OCI-LY3 (cell line): ENCODE results near the gene AP1M2.

Experiments used
- H2AFZ ChIP-seq: fragments of 200-600, 300-600 bp; shearing (Covaris generic); 2 replicates; pipeline ENCODE4 v1.6.0; 2014; ENCODE audit warnings: antibody characterized with exemption, low read depth, low read length
- H3K27ac ChIP-seq: fragments of 200-600, 300-600 bp; sonication (generic); 2 replicates; pipeline ENCODE4 v1.5.1; 2014; ENCODE audit warnings: mild to moderate bottlenecking, low read length, moderate library complexity, mixed read lengths
- H3K27me3 ChIP-seq: fragments of 200-600, 300-600 bp; sonication (generic); 2 replicates; pipeline ENCODE4 v1.6.1; 2014; ENCODE audit warnings: low read depth, low read length, mixed read lengths
- H3K36me3 ChIP-seq: fragments of 200-600, 300-600 bp; sonication (generic); replicated peaks from 2 replicates; pipeline ENCODE3; 2014; ENCODE audit warnings: low read depth, low read length, mixed read lengths
- H3K4me1 ChIP-seq: fragments of 300-600, 200-600 bp; sonication (generic); 2 replicates; pipeline ENCODE4 v1.6.1; 2014; ENCODE audit warnings: low read length, mixed read lengths
- H3K4me2 ChIP-seq: fragments of 200-600, 300-600 bp; sonication (generic); 2 replicates; pipeline ENCODE4 v1.6.1; 2014; ENCODE audit warnings: low read length, mixed read lengths
- H3K4me3 ChIP-seq: fragments of 300-600, 200-600 bp; sonication (generic); 2 replicates; pipeline ENCODE4 v1.5.1; 2014; ENCODE audit warnings: antibody characterized with exemption, mild to moderate bottlenecking, low read length, moderate library complexity
- H3K79me2 ChIP-seq: fragments of 300-600, 200-600 bp; shearing (Covaris generic); 2 replicates; pipeline ENCODE4 v1.6.1; 2014; ENCODE audit warnings: mild to moderate bottlenecking, low read length, mixed read lengths
- H3K9ac ChIP-seq: fragments of 300-600, 200-600 bp; shearing (Covaris generic); 2 replicates; pipeline ENCODE4 v1.6.0; 2014; ENCODE audit warnings: mild to moderate bottlenecking, low read length, moderate library complexity
- H3K9me3 ChIP-seq: fragments of 200-600, 300-600 bp; shearing (Covaris generic); 2 replicates; pipeline ENCODE4 v1.6.1; 2014; ENCODE audit warnings: low read length, mixed read lengths; ENCODE audit not compliant: insufficient read depth
- H4K20me1 ChIP-seq: fragments of 200-600, 300-600 bp; sonication (generic); 2 replicates; pipeline ENCODE4 v1.6.1; 2016; ENCODE audit warnings: low read length, mixed read lengths; ENCODE audit not compliant: insufficient read depth
- EZH2phosphoT487 ChIP-seq: fragments of 200-600 bp; shearing (Covaris generic); IDR thresholded peaks from 2 replicates; pipeline ENCODE4 v1.6.1; 2018; ENCODE audit warnings: antibody characterized with exemption, mixed run types, low read depth
- TF ChIP-seq, protein P1 (sequence below): fragments of 200-600, 300-600 bp; sonication (generic); IDR thresholded peaks from 2 replicates; pipeline ENCODE4 v1.5.1; 2014; ENCODE audit warnings: antibody characterized with exemption, low read length, low read depth

AP1M2 gene

DNA sequence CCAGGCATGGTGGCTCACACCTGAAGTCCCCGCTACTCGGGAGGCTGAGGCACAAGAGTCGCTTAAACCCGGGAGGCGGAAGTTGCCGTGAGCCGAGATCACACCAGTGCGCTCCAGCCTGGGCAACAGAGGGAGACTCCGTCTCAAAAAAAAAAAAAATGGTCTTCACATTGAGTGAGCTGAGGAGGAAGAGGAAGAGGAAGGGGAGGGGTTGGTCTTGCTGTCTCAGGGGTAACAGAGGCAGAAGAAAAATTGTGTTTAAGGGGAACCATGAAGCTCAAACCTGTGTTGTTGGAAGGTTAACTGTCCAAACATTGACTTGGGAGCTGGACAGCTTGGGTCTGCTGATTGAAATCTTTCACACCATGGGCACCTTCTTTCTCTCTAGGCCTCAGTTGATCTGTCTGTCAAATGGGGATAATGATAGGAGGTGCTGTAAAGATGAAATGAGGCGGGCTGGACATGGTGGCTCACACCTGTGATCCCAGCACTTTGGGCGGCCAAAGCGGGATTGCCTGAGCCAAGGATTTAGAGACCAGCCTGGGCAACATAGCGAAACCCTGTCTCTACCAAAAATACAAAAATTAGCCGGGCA lies 28.4 kb upstream of the AP1M2 start:
- Histone ChIP-seq H3K27ac (no peak overlapping the region), H3K4me3 (no peak overlapping the region), H2AFZ (no peak overlapping the region), H3K79me2 (peaks cover 3% of the 10 kb centered on the region; the same call in 1 of the 2 replicates), H4K20me1 (peaks cover 17% of the 10 kb centered on the region; the same call in 1 of the 2 replicates), H3K36me3 (peaks cover 3% of the 10 kb centered on the region), H3K9me3 (no peaks in the 10 kb centered on the region), H3K4me1 (no peaks in the 10 kb centered on the region), H3K27me3 (no peaks in the 10 kb centered on the region), H3K9ac (no peak overlapping the region), H3K4me2 (no peak overlapping the region)
- TF ChIP-seq EZH2phosphoT487 = no peak
- TF ChIP-seq, protein P1, sequence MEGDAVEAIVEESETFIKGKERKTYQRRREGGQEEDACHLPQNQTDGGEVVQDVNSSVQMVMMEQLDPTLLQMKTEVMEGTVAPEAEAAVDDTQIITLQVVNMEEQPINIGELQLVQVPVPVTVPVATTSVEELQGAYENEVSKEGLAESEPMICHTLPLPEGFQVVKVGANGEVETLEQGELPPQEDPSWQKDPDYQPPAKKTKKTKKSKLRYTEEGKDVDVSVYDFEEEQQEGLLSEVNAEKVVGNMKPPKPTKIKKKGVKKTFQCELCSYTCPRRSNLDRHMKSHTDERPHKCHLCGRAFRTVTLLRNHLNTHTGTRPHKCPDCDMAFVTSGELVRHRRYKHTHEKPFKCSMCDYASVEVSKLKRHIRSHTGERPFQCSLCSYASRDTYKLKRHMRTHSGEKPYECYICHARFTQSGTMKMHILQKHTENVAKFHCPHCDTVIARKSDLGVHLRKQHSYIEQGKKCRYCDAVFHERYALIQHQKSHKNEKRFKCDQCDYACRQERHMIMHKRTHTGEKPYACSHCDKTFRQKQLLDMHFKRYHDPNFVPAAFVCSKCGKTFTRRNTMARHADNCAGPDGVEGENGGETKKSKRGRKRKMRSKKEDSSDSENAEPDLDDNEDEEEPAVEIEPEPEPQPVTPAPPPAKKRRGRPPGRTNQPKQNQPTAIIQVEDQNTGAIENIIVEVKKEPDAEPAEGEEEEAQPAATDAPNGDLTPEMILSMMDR = no peak

DNA sequence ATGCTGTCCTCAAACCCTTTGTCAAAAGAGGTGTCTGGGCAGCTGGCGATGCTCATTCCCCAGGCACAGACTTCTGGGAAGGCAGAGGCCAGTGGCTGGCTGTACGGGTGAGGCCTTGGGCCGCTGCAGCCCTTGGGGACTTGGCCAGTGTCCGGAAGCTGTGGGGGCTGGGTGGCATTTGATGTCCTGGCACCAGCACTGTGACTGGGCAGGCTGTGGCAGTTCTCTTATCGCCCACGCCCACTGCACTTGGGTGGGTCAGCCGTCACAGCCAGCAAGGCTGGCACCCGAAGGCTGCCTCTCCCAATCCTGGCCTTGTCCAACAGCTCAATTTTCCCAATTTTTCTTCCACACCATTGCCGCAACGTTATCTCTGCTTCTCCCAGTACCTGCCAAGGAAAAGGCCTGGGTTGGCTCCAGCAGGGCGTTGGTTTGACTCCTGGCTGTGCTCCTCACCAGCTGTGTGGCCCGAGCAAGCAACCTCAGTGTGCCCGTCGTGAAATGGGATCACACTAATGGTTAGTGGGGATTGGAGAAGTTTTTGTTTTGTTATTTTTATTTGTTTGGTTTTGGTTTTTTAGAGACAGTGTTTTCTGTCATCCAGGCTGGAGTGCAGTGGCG lies 25.5 kb upstream of the AP1M2 start:
- Histone ChIP-seq H3K27me3 (no peaks in the 10 kb centered on the region), H3K9ac (no peak overlapping the region), H3K27ac (no peak overlapping the region), H2AFZ (no peak overlapping the region), H3K4me3 (no peak overlapping the region), H4K20me1 (peaks cover 20% of the 10 kb centered on the region; the same call in 1 of the 2 replicates), H3K4me2 (no peak overlapping the region), H3K79me2 (peaks cover 3% of the 10 kb centered on the region; the same call in 1 of the 2 replicates), H3K4me1 (no peaks in the 10 kb centered on the region), H3K36me3 (peaks cover 3% of the 10 kb centered on the region), H3K9me3 (no peaks in the 10 kb centered on the region)
- TF ChIP-seq EZH2phosphoT487 = no peak
- TF ChIP-seq, protein P1 = no peak

GRCh38 chr19:10611907-10612306 lies 24.8 kb upstream of the AP1M2 start:
- Histone ChIP-seq H3K4me2 (no peak overlapping the region), H3K9ac (no peak overlapping the region), H3K9me3 (no peaks in the 10 kb centered on the region), H3K27me3 (no peaks in the 10 kb centered on the region), H3K36me3 (peaks cover 3% of the 10 kb centered on the region), H3K4me3 (no peak overlapping the region), H3K4me1 (no peaks in the 10 kb centered on the region), H2AFZ (no peak overlapping the region), H4K20me1 (peaks cover 20% of the 10 kb centered on the region; the same call in 1 of the 2 replicates), H3K27ac (no peak overlapping the region), H3K79me2 (peaks cover 3% of the 10 kb centered on the region; the same call in 1 of the 2 replicates)
- no peak for TF ChIP-seq EZH2phosphoT487
- TF ChIP-seq, protein P1 = no peak

GRCh38 chr19:10604460-10604980 lies 17.4 kb upstream of the AP1M2 start:
- Histone ChIP-seq H3K4me1 (peaks cover 22% of the 10 kb centered on the region), H3K79me2 (peaks cover 25% of the 10 kb centered on the region), H3K9ac (peak overlapping the region; percentile 93), H3K27me3 (peaks cover 12% of the 10 kb centered on the region), H3K27ac (peak overlapping the region; percentile 62), H2AFZ (no peak overlapping the region), H3K9me3 (no peaks in the 10 kb centered on the region), H3K36me3 (no peaks in the 10 kb centered on the region), H3K4me3 (peak overlapping the region; percentile 88), H3K4me2 (peak overlapping the region; percentile 97), H4K20me1 (peaks cover 14% of the 10 kb centered on the region; the same call in 1 of the 2 replicates)
- TF ChIP-seq, protein P1 = no peak
- no peak for TF ChIP-seq EZH2phosphoT487
